GM19099 (cell line): Measurements from ENCODE around the gene YAP1.

Experiments
- POLR2A ChIP-seq: IDR thresholded peaks from 3 replicates; pipeline ENCODE4 v1.6.1; 2011; ENCODE audit warnings: low read depth; ENCODE audit not compliant: insufficient read length; ENCODE audit errors: extremely low read depth

The YAP1 gene

DNA sequence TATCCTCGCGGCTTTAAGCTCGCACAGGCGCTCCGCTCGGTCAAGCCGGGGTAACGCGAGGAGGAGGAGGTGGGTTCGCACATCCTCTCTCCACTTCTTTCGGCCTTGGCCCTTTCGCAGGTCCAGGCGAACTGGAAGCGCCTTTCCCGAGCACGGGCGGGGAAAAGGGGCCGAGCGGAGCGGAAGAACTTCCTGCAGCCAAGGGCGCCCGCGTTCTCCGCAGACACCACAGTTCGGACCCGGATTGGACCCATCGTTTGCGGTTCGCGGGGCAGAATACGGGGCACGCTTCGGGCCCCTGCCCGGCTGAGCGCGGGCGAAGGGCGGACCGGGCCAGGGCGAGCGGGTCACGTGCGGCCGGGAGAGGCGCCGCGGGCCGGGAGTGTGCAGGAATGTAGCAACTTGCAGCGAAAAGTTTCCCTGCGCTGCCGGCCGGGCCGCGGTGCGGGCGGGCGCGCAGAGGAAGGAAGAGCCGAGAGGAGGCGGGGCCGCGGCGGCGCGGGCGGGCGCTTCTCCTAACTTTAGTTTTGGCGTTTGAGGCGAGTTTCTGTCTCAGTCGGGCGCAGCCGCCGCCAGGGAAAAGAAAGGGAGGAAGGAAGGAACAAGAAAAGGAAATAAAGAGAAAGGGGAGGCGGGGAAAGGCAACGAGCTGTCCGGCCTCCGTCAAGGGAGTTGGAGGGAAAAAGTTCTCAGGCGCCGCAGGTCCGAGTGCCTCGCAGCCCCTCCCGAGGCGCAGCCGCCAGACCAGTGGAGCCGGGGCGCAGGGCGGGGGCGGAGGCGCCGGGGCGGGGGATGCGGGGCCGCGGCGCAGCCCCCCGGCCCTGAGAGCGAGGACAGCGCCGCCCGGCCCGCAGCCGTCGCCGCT lies at the start of gene YAP1:
Gene YAP1 (plus strand): TSS at position 552 of the 865 bp plus-strand sequence. CDS start 402 bp downstream, outside the sequence.
- no peak for TF ChIP-seq POLR2A

GRCh38 chr11:102061276-102061675 lies 49.0 kb upstream of the YAP1 start:
- no peak for TF ChIP-seq POLR2A

DNA sequence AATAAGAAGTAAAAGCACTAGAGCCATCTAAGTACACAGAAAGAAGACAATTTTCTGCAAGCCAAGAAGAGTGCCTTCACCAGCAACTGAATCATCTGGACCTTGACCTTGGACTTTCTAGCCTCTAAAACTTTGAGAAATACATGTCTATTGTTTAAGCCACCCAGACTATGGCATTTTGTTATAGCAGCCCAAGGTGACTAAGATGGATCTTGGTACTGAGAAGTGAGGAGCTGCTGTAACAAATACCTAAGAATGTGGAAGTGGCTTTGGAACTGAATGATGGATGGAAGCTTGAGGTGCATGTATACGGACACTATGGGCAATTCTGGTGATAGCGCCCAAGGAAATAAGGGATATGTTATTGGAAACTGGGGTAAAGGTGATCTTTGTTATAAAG lies 48.1 kb upstream of the YAP1 start:
- TF ChIP-seq POLR2A = no peak

DNA sequence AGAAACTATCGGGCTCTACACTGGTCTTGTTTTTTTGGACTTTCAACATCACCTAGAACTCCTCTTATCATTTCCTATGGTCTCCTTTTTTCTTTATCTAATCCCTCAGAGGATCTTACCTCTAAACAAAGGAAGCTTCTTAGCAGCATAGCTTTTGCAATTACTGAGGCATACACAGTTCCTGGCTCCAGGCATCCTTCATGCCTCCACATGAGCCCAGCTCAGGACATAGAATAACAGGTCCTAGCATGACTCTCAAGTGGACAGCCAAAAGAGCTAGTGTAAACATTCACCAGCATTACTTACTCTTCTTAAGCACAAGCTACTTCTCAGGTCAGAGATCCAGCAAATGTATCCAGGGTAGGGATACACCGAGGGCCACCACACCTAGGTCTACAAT lies 45.9 kb upstream of the YAP1 start:
- no peak for TF ChIP-seq POLR2A

- no peak for TF ChIP-seq POLR2A
These were observed 39.5 kb upstream of the YAP1 start for GRCh38 chr11:102070766-102071165.

GRCh38 chr11:102071497-102072472 lies 38.5 kb upstream of the YAP1 start:
- TF ChIP-seq POLR2A = no peak

DNA sequence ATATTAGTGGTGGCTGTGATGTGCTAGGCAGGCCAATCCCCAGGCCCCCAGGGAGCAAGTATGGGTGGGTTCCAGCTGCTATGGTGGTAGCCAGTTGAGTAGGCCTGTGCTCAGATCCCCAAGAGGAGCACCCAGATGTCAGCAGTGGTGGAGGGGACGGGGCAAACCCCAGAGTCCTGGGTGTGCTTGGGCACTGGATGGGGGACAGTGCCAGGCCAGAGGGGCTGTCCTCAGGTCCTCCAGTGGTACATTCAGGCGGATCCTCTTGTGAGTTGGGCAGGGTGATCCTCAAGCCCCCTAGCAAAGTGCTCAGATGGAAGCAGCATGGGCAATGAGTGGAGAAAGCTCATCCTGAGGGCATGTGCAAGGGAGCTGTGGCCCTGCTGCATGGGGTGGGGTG lies 37.0 kb upstream of the YAP1 start:
- no peak for TF ChIP-seq POLR2A

DNA sequence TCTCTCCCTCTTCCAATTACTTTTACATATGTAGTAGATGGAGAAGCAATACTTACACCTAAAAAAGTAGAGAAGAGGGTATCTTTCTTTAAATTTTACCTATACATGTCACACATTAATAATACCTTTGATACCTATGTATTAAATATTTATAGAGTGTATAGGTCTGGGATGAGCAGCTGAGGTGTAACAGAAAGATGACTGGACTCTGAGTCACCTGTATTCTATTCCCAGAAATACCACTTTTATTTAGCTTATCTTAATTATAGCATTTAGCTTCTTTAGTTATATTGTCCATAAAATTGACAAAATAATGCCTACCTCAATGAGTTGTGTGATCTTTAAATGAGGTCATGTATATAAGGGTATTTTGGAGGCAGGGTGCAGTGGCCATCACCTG lies 30.6 kb upstream of the YAP1 start:
- no peak for TF ChIP-seq POLR2A

GRCh38 chr11:102081313-102081712 lies 28.9 kb upstream of the YAP1 start:
- TF ChIP-seq POLR2A = no peak

GRCh38 chr11:102085864-102086551 lies 24.2 kb upstream of the YAP1 start:
- no peak for TF ChIP-seq POLR2A

DNA sequence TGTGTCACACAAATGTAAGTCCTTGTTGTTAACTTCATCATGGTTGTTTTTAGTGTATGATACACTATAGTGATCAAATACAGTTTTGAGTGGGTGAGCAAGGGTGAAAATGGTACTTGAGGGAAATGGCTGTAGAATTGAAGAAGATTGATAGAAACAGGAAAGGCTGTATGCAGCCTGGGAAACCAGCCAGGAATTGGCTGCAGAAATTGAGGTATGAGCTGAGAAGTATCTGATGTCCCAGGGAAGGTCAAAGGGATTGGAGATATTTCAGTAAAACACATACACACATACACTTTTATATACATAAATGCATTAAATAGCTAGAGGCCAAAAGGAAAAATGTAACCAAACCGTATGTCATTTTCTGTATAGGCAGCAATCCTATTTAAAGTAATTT lies 13.1 kb upstream of the YAP1 start:
- no peak for TF ChIP-seq POLR2A

DNA sequence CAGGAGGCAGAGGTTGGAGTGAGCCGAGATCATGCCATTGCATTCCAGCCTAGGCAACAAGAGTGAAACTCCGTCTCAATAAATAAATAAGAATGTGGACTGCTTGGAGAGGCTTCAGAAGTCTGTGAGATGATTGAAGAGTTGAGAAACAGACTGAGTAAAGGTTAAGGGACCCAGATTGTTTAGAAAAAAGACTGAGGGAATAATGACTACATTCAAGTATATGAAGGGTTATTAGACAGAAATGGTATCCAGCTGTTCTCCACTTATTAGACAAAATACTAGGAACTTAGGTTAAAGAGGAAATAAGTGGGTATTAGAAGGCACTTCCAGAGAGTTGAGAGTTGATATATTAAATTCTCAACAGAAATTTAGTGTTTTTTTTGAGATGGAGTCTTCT lies 10.5 kb upstream of the YAP1 start:
- no peak for TF ChIP-seq POLR2A

- TF ChIP-seq POLR2A = no peak
These were observed 1.4 kb upstream of the YAP1 start for GRCh38 chr11:102108734-102109440.

DNA sequence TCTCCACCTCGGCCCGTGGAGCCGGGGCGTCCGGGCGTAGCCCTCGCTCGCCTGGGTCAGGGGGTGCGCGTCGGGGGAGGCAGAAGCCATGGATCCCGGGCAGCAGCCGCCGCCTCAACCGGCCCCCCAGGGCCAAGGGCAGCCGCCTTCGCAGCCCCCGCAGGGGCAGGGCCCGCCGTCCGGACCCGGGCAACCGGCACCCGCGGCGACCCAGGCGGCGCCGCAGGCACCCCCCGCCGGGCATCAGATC lies 439 bp downstream of the YAP1 start:
- TF ChIP-seq POLR2A = no peak
